HG02623 (cell line): ENCODE data around the gene DACH2.

ENCODE experiments used
- ATAC-seq: cut with Tn5 transposase; IDR thresholded peaks from one replicate; pipeline ENCODE4 v1.9.1; 2021; ENCODE audit warnings: moderate library complexity; ENCODE audit not compliant: unreplicated experiment

The DACH2 gene

DNA sequence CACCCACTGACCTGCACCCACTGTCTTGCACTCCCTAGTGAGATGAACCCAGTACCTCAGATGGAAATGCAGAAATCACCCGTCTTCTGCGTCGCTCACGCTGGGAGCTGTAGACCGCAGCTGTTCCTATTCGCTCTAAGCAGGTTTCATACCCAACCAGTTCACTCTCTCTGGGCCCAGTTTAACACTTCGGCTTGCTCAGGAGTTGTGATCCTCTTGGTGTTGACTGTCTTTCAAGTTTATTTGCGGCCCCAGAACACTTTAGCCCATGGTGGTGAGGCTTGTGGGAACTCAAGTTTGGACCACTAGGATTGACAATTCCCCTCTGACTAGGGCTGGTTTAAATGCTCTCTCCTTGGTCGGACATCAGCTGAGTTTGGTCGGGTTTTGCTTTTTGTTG lies 147.0 kb downstream of the DACH2 start:
- ATAC-seq, result no peak

DNA sequence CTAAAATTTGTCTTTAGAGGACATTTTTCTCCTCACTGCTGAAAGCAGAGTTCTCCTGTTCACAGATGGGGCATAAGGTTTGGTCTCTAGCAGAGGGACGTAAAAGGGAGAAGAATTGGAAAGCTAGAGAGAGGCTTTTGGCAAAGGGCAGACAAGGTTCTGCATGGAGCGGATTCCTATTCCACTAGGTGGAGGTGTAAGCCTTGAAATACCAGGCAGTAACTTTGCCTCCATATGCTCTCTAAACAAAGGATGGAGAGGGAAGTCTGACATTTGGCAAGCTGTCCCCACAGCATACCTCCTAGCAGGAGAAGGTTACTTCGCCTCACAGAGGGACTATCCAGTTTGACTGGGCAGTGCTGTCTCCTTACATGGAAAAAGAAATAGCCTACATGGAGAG lies 174.7 kb downstream of the DACH2 start:
- no peak for ATAC-seq

DNA sequence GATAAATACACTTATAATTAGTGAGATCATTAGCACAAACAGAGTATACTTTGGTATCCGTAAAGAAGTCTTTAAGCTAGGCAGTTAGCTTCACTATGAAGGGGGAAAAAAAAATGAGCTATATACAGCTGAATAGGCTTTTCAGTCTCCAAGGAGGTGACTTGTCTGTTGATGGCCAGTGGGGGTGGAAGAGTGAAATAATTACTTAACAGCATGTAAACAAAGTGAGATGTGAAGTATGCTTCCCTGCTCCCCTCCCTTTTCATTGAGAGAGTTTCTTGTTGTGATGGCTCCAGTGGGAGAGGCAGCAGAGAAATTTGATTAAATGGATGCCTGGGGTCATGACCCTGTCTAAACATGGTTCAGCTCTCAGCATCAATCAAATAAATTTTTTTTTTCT lies 180.9 kb downstream of the DACH2 start:
- no peak for ATAC-seq

DNA sequence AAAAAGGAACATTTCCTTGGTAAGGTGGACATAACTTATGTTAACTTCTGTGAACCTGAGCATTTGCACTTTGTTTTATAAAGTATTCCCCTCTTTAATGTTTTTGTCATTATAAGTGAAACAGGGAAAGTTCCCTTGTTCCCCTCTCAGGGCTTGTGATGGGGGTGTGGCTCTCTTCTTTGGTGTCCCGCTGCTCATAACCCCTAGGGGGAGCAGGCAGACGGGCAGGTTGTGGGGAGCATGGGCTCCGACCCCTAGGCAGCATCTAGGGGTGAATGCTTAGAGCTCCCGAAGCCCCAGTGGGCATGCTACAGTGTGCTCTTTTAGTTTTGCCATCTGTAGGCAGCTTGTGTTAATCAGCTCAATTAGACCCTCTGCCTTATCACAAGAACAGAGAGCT lies 200.4 kb downstream of the DACH2 start:
- no peak for ATAC-seq

DNA sequence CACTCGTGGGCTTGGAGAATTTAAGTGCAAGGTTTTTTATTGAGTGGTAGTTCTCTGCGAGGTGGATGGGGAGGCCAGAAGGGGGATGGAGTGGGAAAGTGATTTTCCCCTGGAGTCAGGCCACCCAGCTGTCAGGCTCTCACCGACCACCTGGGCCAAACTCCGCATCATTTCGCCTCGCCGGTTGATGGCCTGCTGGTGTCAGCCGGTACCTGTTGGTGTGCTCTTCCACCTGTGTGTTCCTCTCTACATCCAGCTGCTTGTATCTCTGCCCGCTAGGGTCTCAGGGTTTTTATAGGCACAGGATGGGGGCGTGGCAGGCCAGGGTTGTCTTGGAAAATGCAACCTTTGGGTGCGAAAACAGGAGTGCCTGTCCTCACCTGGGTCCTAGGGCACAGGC lies 200.9 kb downstream of the DACH2 start:
- no peak for ATAC-seq

DNA sequence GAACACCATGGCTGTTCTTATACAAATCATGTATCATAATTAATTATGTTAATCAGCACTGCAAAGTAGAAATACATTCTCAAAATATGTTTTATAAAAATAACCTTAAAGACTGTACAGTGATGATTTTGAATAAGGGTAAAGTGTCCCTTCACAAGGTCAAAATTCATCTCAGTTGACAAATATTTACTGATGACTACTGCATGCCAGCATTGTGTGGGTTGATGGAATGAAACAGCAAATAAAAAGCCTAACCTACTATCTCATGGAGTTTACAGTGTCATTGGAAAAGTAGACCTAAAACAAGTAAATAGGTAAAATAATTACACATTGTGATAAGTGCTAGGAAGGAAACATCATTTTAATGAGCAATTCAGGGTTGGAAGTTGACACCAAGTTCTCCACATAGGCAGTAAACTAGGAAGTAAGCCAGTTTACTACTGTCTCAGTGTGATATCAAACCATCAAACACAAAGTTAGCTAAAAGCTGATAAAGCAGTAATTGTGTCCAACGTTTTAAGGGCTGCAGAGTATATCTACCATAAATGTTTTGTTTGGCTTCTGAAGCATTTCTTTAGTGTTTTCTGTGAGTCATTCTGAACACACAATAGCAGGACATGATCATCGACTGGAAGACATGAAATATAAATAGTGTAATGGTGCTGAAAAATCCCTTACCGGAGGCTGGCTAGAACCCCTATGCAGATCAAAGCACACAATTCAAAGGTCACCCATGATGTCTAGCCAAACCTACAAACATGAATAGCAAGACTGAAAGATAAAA lies 221.8 kb downstream of the DACH2 start:
- ATAC-seq, result no peak

DNA sequence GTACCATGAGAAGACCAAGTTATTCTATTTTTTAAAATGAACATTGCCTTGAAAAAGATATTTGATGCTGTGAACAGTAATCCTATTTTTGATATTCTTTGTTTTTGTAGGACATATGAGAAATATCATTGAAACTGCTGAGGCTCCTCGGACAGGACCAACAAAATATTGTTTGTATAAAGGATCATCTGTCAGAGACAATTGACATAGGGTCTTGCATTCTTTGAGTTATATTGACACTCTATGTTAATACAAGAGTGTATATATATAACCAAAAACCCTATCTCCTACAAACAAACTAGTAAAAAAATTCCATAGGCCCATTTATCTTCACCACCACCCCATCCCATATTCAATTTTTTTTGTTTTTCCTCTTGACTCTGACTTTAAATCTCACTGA lies 222.7 kb downstream of the DACH2 start:
- no peak for ATAC-seq

DNA sequence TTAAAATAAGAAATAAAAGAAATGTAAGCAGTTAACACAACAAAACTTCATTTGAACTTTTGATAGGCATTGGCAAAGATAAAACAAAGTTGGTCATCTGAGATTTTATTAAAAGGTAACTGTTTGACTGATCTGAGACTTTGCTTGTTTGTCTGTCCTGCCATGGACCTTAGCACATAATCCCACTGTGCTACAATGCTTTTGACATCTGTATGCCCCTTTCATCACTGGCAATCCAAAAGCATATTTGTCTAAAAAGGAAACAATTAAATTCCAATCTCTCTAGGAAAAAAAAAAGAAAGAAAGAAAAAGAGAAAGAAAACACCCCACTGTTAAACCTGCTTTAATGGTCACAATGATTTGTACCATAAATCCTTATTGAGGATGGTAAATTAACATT lies 231.0 kb downstream of the DACH2 start:
- no peak for ATAC-seq

DNA sequence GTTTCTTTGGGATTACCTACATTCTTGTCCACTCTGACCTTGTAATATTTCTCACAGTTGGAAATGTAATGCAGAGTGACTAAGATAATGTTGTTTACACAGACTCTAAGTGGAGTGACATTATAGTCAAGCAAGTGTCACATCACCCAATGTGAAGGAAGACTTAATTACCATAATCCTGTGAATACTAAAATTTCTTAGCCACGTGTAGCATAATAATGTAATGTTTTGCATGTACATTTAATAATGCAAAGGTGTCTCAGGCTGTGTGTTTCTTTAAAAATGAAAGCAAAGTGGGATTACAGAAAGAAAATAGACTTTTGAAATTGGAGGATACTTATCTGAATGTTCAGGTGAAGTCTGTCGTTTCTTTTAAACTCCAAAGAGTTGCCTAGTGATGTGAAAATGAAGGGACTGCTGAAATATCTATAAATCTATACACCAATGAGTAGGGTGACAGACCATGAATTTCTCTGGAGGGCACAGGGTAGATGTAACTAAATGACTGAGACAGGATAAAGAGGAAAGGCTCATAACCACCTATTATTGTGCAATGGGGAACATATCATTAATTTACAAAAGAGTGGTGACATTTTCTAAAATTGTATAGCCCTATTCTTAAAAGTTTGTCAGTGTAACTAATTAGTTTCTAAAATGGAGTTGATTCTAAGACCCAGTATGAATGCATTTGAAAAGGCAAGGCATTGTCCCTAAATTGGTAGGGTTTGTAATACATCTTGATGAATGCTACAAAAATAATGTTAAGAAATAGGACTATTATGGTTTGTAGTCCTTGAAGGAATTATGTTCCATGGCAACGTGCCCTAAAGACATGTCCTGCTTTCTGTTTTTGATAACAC lies 235.7 kb downstream of the DACH2 start:
- no peak for ATAC-seq

DNA sequence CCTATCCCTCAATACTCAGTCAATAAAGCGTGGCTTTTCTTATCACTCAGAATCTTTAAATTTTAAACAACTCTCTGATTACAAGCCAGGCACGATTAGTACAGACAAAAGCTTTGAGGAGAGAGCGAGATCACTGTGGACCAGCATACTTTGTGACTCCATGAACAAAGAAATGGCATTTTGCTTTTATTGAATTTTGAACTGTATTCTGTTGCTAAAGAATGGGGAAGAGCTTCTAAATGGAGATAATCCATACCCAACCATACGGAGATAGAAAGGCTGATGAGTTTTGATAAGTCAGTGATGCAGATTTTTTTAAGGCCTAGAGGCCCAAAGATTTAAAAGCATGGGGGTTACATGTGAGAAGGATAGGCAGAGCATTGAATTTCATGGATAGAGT lies 259.1 kb downstream of the DACH2 start:
- no peak for ATAC-seq

DNA sequence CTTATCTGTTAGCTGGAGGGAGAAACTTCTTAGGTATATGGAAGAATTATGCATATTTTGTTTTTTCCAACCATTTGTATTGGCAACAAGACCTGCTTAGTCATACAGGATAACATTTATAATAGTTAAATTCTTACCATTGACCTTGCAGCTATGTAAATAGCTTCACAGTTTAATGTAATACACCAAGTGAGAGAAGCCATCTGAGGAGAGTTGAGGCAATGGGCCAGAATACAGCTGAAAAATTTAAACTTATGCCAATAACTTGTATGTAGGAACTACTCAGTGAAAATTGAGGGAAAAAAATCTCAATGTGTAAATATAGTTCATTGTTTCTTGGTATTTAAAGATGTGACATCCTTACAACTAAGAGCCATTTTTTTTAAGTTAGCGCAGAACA lies 273.5 kb downstream of the DACH2 start:
- ATAC-seq, result no peak

DNA sequence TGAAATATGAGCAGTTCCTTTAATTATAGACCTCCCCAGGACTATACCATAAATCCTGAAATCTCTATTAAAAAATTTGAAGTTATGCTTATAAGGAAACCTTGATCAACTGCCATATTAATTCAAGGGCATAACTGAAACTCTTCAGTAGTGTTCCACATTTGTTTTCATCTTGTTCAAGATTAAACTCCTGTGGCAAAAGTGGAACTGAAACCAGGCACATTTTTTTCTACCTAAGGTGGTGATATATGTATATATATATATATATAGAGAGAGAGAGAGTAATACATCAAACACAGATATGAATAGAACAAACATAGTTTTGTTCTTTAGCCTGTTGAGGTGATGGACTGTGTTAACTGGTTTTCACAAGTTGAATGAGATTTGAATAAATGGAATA lies 287.9 kb downstream of the DACH2 start:
- no peak for ATAC-seq

DNA sequence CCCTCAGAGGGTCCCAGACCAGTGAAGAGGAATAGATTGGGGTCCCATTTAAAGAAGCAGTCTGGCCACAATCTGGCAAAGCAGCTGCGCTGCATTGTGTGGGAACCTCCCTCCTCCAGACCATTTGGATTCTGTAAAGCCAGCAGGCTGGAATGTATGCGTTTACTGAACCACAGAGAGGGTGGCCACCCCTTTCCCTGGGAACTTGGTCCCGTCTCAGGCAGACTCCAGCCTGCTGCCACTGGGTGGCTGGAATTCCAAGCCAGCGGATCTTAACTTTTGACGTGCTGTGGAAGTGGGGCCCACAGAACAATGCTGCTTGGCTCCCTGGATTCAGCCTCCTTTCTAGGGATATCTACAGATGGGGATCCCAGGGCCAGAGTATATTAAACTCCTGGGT lies 307.2 kb downstream of the DACH2 start:
- no peak for ATAC-seq

DNA sequence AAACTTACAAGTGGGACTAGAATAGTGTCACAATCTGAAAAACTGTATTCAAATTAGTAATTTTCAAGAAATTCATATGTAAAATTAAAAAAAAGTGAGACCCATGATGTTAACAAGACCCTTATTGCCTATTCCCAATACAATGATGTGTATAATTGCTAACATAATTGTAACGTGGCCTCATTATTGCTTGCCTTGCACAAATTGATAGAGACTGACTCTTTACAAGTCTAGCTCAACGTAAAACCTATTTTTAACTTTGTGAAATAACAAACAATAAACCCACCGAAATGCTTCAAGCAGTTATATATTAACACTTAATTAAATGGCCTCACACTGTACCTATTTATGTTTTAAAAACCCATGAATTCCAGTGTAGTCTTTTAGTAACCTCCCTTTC lies 312.5 kb downstream of the DACH2 start:
- ATAC-seq, result no peak

DNA sequence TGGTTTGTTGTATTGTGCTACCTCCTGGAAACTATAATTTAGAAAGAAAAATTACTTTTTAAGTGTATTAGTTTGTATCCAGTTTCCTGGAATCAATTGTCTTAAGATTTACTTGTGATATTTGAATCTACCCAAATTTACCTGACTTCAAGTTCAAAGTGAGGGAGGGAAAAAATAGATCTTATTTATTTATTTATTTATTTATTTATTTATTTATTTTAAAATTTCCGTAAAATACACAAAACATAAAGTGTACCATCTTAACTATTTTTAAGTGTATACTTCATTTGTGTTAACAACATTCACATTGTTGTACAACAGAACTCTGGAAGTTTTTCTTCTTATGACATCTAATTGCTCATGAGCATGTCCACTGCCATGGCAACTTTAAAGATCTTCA lies 356.0 kb downstream of the DACH2 start:
- no peak for ATAC-seq

DNA sequence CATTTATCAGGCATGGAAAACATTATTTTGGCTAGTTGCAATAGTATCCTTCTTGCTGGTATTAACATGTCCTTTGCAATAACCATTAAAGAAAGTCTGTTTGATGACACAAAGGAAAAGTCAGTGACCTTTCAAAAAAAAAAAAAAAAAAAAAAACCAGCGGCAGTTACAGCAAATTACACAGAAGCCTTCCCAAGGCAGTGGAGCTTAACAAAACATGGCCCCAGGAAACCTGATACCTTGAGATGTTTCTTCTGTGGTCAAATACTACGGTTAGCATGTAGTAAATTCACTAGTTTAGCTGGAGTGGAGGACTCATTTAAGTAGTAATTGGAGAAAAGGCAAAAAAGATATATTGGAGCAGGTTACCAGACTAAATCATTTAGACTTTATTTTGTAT lies 359.1 kb downstream of the DACH2 start:
- ATAC-seq, result no peak

DNA sequence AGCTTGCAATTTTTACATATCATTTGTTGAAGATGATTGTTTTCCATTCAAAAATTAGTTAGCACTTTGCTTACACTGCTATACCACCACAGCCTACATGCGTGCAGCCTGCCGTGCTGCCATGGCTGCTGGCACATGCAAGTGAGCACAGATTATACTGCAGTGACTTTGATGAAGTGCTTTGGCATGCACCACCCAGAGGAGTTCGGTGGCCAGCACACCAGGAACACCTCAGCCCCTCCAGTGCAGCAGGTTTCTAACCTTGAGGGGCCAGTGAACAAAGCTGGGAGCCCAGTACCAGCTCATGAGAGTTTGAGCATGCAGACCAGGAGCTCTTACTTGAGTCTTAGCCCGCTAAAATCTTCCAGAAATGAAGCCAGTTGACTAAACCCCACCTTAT lies 431.5 kb downstream of the DACH2 start:
- no peak for ATAC-seq

DNA sequence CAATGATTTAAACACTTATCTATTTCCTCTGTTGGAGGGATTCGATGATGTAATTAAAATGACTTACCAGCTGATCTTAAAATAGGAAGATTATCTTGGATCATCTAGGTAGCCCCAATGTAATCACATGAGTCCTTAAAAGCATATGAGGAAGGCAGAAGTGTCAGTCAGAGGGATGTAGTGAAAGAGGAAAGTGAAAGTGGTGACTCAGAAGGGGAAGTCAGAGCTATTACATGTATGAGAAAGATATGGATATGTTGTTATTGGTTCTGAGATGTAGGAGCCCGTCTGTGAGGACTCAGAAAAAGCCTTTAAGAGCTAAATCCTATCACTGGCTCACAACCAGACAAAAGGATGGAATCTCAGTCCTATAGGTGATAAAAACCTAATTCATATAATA lies 456.4 kb downstream of the DACH2 start:
- ATAC-seq, result no peak

DNA sequence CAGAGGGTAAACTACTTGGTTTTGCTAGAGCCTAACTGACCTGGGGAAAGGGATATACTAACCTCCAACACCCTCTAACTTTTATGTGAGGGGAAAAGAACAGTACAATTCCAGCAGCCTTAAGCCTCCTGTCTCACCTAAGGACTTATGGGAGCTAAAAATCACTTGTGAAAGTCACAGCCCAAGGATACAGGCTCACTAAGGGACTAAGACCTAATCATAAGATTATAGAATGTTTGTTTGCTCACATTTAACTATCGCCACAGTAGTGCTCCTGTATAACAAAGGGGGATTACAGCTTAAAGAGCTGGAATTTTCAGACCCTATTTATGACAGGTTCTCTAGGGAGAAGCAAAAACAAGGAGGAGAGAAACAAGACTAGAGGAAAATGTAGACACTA lies 548.7 kb downstream of the DACH2 start:
- ATAC-seq, result no peak

DNA sequence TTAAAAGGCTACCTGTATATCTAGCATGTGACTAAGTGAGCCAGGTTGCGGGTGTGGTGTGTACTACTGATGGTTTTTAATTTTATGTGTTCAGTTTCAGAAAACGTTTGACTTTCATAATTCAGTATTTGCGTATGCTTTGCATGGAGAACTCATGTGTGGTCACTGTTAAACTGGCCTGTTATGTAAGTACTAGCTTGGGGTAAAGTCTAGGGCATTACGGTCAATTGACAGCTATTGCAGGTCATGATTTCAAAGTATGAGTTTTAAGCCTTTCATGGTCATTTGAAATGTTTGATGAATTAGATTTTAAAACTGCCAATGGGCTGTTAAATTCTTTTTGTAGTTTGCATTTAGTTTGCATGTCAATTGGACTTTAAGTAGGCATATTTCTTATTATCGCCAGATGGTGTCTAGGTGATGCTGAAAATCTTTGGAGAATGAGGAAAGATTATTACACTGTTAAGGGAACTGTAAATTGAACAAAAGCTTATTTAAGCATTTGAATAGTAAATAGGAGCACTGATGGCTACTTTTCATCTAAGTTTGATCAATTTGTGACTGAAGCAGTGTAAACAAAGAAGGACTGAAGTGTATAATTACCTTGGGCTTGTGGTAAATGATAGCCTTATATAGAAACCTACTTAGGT lies 563.4 kb downstream of the DACH2 start:
- no peak for ATAC-seq

DNA sequence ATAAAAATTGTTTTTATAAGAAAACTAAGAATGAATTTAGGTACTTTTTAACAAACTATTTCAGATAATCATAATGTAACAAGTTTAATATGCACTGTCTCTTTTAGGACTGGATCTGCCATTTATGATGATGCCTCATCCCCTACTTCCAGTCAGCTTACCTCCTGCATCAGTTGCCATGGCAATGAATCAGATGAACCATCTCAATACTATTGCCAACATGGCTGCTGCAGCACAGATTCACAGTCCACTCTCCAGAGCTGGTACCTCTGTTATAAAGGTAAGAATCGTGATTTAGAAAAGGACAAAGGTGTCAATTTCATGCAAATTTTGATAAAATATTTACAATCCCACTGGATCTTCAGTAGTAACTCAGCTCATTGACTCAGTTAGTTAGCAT lies 566.2 kb downstream of the DACH2 start:
- ATAC-seq, result no peak

DNA sequence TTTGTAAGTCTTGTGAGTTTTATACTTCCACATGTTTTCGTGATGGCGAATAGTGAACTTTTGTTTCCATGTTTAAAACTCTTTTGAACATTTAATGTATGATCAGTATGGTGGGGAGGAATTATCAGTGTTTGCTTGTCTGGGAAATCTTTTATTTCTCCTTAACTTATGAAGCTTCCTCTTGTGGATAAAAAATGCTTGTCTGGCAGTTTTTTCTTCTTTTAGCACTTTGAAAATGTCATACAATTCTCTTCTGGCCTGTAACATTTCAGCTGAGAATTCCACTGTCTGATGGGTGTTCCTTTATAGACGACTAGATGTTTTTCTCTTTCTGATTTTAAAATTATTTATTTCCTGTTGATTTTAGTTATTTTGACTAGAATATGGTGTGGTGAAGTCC lies 576.0 kb downstream of the DACH2 start:
- no peak for ATAC-seq
